NCI-H748 (cell line): ENCODE data around the gene RAD51B.

ENCODE experiments used
- DNase-seq: peaks from one replicate; lab custom pipeline; 2025; ENCODE audit not compliant: unreplicated experiment; lab: John Stamatoyannopoulos, UW

Gene RAD51B

GRCh38 chr14:68534276-68534675, 714.7 kb downstream of the RAD51B start:
- no peak for DNase-seq

- DNase-seq, result no peak
Measured at GRCh38 chr14:68535404-68536017, 715.9 kb downstream of the RAD51B start.

- DNase-seq, result no peak
Measured at GRCh38 chr14:68536018-68536410, 716.4 kb downstream of the RAD51B start.

- no peak for DNase-seq
Measured at GRCh38 chr14:68538639-68539038, 719.1 kb downstream of the RAD51B start.

- no peak for DNase-seq
Measured at GRCh38 chr14:68539241-68539737, 719.7 kb downstream of the RAD51B start.

GRCh38 chr14:68539789-68540188, 720.2 kb downstream of the RAD51B start:
- DNase-seq, result no peak

- no peak for DNase-seq
Measured at GRCh38 chr14:68541178-68541896, 721.8 kb downstream of the RAD51B start.

GRCh38 chr14:68542346-68542745, 722.8 kb downstream of the RAD51B start:
- no peak for DNase-seq

- DNase-seq, result no peak
Measured at GRCh38 chr14:68543516-68543915, 723.9 kb downstream of the RAD51B start.

GRCh38 chr14:68544081-68544892, 724.7 kb downstream of the RAD51B start:
- DNase-seq, result no peak

GRCh38 chr14:68546839-68547238, 727.3 kb downstream of the RAD51B start:
- no peak for DNase-seq

GRCh38 chr14:68547305-68548193, 728.0 kb downstream of the RAD51B start:
- DNase-seq, result no peak

GRCh38 chr14:68548194-68549076, 728.9 kb downstream of the RAD51B start:
- peak; percentile 16 for DNase-seq

- DNase-seq, result no peak
Measured at GRCh38 chr14:68550338-68550715, 730.7 kb downstream of the RAD51B start.

GRCh38 chr14:68551045-68551683, 731.6 kb downstream of the RAD51B start:
- DNase-seq, result no peak

- DNase-seq, result no peak
Measured at GRCh38 chr14:68552075-68552474, 732.5 kb downstream of the RAD51B start.

GRCh38 chr14:68552602-68553001, 733.0 kb downstream of the RAD51B start:
- no peak for DNase-seq

GRCh38 chr14:68553311-68553710, 733.7 kb downstream of the RAD51B start:
- DNase-seq, result no peak

- DNase-seq, result peak; percentile 27
Measured at GRCh38 chr14:68554231-68554630, 734.7 kb downstream of the RAD51B start.
